Measurements from ENCODE around the gene SLC22A23. TPM values are rescaled to one million over a fixed set of nuclear protein-coding genes. Genes with fewer than 3 reads are reported as not detected.
A peak's percentile ranks its signal among the peaks of the same experiment; 100 is the strongest.

The SLC22A23 gene
- total and polyA plus RNA-seq, 2 experiments from 2014 or later: 6.1 to 38.3 TPM

DNA sequence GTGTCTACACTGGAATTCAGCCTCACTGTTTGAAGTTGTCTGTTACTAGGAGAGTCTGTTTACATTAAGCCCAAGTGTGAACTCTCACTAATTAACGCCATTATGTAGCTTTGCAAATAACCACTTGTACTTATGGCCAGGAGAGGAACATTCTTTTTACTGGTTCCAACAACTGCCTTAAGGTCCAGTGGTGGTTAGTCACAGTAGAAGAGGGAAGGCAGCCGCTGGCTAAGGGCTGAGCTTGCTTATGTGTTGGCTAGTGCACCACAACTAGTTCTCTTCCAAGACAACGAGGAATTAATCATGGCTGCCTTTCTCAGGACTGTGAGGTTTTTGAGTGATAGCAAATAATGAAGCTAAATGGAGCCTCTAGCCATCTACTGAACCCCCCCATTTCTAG, 14.9 kb upstream of the SLC22A23 start:
- Mint-ChIP-seq H3K4me3 (no peak overlapping the region), H3K27ac (no peak overlapping the region), H3K36me3 (ENCODE audit: low read depth) (no peaks in the 10 kb centered on the region), H3K27me3 (ENCODE audit: insufficient read depth, low read depth, poor library complexity) (peaks cover 5% of the 10 kb centered on the region), H3K9me3 (no peaks in the 10 kb centered on the region), H3K4me1 (peaks cover 8% of the 10 kb centered on the region)
- no peaks in the 10 kb centered on the region for H3F3A ChIP-seq (replicated peaks; ENCODE audit: low read depth)
- ATAC-seq (no peak), DNase-seq (ENCODE audit: low spot score) (no peak)
- H3K4me3 ChIP-seq: no peak overlapping the region
- H4K20me1 ChIP-seq (replicated peaks; ENCODE audit: insufficient read depth): no peaks in the 10 kb centered on the region
- no peak overlapping the region for H3K4me2 ChIP-seq
- H3K4me1 ChIP-seq (ENCODE audit: insufficient read depth): peaks cover 5% of the 10 kb centered on the region
- TF ChIP-seq, protein P1, sequence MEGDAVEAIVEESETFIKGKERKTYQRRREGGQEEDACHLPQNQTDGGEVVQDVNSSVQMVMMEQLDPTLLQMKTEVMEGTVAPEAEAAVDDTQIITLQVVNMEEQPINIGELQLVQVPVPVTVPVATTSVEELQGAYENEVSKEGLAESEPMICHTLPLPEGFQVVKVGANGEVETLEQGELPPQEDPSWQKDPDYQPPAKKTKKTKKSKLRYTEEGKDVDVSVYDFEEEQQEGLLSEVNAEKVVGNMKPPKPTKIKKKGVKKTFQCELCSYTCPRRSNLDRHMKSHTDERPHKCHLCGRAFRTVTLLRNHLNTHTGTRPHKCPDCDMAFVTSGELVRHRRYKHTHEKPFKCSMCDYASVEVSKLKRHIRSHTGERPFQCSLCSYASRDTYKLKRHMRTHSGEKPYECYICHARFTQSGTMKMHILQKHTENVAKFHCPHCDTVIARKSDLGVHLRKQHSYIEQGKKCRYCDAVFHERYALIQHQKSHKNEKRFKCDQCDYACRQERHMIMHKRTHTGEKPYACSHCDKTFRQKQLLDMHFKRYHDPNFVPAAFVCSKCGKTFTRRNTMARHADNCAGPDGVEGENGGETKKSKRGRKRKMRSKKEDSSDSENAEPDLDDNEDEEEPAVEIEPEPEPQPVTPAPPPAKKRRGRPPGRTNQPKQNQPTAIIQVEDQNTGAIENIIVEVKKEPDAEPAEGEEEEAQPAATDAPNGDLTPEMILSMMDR (conservative IDR thresholded peaks at IDR 0.05; ENCODE audit: low read depth in 2 of 2): no peak
- TF ChIP-seq EZH2phosphoT487 (IDR thresholded peaks at IDR 0.05; ENCODE audit: unreplicated experiment) (no peak), ZNF114 (CRISPR knock-in tag; IDR thresholded peaks at IDR 0.05) (no peak), NANOG (IDR thresholded peaks at IDR 0.05; ENCODE audit: borderline replicate concordance) (no peak), POLR2AphosphoS5 (IDR thresholded peaks at IDR 0.05; ENCODE audit: low read depth) (no peak), STAT1 (IDR thresholded peaks at IDR 0.05; ENCODE audit: unreplicated experiment) (no peak), JUNB (IDR thresholded peaks at IDR 0.05; ENCODE audit: unreplicated experiment) (no peak), ZNF331 (CRISPR knock-in tag; IDR thresholded peaks at IDR 0.05; ENCODE audit: low read depth) (no peak), EZH2 (IDR thresholded peaks at IDR 0.05; ENCODE audit: low read depth, unreplicated experiment) (no peak), CREB1 (CRISPR knock-in tag; IDR thresholded peaks at IDR 0.05; ENCODE audit: low read depth) (no peak)
- TF ChIP-seq, protein P2, sequence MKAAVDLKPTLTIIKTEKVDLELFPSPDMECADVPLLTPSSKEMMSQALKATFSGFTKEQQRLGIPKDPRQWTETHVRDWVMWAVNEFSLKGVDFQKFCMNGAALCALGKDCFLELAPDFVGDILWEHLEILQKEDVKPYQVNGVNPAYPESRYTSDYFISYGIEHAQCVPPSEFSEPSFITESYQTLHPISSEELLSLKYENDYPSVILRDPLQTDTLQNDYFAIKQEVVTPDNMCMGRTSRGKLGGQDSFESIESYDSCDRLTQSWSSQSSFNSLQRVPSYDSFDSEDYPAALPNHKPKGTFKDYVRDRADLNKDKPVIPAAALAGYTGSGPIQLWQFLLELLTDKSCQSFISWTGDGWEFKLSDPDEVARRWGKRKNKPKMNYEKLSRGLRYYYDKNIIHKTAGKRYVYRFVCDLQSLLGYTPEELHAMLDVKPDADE (IDR thresholded peaks at IDR 0.05): no peak
- TF ChIP-seq, protein P3, sequence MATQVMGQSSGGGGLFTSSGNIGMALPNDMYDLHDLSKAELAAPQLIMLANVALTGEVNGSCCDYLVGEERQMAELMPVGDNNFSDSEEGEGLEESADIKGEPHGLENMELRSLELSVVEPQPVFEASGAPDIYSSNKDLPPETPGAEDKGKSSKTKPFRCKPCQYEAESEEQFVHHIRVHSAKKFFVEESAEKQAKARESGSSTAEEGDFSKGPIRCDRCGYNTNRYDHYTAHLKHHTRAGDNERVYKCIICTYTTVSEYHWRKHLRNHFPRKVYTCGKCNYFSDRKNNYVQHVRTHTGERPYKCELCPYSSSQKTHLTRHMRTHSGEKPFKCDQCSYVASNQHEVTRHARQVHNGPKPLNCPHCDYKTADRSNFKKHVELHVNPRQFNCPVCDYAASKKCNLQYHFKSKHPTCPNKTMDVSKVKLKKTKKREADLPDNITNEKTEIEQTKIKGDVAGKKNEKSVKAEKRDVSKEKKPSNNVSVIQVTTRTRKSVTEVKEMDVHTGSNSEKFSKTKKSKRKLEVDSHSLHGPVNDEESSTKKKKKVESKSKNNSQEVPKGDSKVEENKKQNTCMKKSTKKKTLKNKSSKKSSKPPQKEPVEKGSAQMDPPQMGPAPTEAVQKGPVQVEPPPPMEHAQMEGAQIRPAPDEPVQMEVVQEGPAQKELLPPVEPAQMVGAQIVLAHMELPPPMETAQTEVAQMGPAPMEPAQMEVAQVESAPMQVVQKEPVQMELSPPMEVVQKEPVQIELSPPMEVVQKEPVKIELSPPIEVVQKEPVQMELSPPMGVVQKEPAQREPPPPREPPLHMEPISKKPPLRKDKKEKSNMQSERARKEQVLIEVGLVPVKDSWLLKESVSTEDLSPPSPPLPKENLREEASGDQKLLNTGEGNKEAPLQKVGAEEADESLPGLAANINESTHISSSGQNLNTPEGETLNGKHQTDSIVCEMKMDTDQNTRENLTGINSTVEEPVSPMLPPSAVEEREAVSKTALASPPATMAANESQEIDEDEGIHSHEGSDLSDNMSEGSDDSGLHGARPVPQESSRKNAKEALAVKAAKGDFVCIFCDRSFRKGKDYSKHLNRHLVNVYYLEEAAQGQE (IDR thresholded peaks at IDR 0.05; ENCODE audit: unreplicated experiment): no peak
- H3K27me3 ChIP-seq (ENCODE audit: insufficient read depth): no peaks in the 10 kb centered on the region
- no peaks in the 10 kb centered on the region for H3K36me3 ChIP-seq (ENCODE audit: insufficient read depth)
- H2AFZ ChIP-seq: 0 out of 2 replicates have a peak overlapping the region, but pooled peaks have one; percentile 7
- H3K79me2 ChIP-seq (replicated peaks; ENCODE audit: insufficient read depth): no peaks in the 10 kb centered on the region
- H3K27ac ChIP-seq (ENCODE audit: low read depth): no peak overlapping the region
- no peaks in the 10 kb centered on the region for H3K9me2 ChIP-seq (ENCODE audit: insufficient read depth)
